HepG2 (cell line): ENCODE results near the gene UTS2R.
A peak's percentile ranks its signal among the peaks of the same experiment; 100 is the strongest.

Experiments used
- NR1H2 ChIP-seq: sonication (generic); formaldehyde crosslinking; IDR thresholded peaks from 2 replicates; pipeline ENCODE4 v1.8.1; 2022; ENCODE audit warnings: low read depth, missing genetic modification reagents, borderline replicate concordance
- POLR2AphosphoS5 ChIP-seq: IDR thresholded peaks from 2 replicates; pipeline ENCODE4 v1.6.1; 2012; ENCODE audit warnings: low read depth, low read length
- RXRA ChIP-seq: sonication (generic); formaldehyde crosslinking; IDR thresholded peaks from 2 replicates; pipeline ENCODE4 v1.5.1; 2020; ENCODE audit warnings: missing genetic modification reagents
- TF ChIP-seq, protein P1 (sequence below): sonication (generic); formaldehyde crosslinking; IDR thresholded peaks from 2 replicates; pipeline ENCODE4 v1.8.0; 2022; ENCODE audit warnings: mild to moderate bottlenecking, missing genetic modification reagents, moderate library complexity

DNA sequence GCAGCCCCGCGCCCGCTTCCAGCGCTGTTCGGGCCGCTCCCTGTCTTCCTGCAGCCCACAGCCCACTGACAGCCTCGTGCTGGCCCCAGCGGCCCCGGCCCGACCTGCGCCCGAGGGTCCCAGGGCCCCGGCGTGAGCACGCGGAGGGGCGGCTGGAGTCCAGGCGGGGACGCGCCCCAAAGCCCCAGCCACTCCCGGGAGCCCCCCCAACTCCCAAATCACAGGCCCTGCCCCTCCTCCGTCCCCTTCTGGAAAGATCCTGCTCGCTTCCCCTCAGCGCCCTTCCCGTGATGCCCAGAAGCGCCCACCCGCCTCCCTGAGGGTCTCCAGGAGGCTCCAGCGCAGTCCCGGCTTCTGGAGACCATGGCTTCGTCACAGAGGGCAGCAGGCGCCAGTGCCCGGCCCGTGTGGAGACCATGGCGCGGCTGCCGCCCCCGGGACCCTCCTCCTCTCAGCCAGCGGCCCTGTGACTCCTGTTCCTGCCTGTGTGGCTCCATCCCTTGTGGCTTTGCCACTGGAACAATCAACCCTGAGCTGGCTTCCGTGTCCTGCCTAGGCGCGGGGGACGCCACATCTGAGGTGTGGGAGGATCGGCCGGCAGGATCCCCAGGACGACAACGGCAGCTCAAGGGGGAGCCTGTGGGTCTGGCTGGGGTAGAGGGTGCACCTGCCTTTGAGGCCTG lies 3.9 kb downstream of the UTS2R start:
- TF ChIP-seq NR1H2 (CRISPR knock-in tag) (no peak), RXRA (CRISPR knock-in tag) (0 out of 2 replicates have a peak, but pooled peaks have one; percentile 41), POLR2AphosphoS5 (no peak)
- TF ChIP-seq, protein P1, sequence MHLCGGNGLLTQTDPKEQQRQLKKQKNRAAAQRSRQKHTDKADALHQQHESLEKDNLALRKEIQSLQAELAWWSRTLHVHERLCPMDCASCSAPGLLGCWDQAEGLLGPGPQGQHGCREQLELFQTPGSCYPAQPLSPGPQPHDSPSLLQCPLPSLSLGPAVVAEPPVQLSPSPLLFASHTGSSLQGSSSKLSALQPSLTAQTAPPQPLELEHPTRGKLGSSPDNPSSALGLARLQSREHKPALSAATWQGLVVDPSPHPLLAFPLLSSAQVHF = no peak
